ENCODE results near the gene HLA-F.

HLA-F gene

DNA sequence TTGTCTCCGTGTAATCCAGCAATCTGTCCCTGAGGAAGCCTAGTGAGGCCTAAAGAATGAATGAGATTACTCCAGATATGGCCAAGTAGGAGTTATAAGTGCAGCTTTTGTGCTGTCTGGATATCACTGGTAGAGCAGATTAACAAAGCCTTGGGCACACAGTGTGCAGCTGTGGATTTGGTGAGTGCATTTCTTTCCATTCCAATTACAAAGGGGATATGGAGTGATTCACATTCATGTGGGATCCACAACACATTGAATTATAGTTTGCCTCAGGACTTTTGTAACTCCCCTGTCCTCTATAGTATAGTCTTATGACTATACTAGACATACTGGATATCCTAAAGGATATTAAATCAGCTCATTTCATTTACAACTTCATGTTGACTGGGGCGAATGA is 47.1 kb downstream of the HLA-F start:
- no peak for DNase-seq
- H3K27ac ChIP-seq (ENCODE audit: low read length), result no peak overlapping the region
- TF ChIP-seq, protein P1, sequence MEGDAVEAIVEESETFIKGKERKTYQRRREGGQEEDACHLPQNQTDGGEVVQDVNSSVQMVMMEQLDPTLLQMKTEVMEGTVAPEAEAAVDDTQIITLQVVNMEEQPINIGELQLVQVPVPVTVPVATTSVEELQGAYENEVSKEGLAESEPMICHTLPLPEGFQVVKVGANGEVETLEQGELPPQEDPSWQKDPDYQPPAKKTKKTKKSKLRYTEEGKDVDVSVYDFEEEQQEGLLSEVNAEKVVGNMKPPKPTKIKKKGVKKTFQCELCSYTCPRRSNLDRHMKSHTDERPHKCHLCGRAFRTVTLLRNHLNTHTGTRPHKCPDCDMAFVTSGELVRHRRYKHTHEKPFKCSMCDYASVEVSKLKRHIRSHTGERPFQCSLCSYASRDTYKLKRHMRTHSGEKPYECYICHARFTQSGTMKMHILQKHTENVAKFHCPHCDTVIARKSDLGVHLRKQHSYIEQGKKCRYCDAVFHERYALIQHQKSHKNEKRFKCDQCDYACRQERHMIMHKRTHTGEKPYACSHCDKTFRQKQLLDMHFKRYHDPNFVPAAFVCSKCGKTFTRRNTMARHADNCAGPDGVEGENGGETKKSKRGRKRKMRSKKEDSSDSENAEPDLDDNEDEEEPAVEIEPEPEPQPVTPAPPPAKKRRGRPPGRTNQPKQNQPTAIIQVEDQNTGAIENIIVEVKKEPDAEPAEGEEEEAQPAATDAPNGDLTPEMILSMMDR (IDR thresholded peaks at IDR 0.05; ENCODE audit: borderline replicate concordance, extremely low read depth, low read length, poor library complexity, severe bottlenecking), result no peak
- no peak for TF ChIP-seq EZH2 (IDR thresholded peaks at IDR 0.05; ENCODE audit: borderline replicate concordance, low read depth, low read length, severe bottlenecking)
- ATAC-seq (ENCODE audit: insufficient read depth, low read depth), result no peak
- H3K9me3 ChIP-seq (ENCODE audit: insufficient read depth, low read length, severe bottlenecking), result no peaks in the 10 kb centered on the region
- H3K4me3 ChIP-seq (ENCODE audit: low read depth in 1 of 2, low read length in 2 of 2), result no peak overlapping the region
- no peak overlapping the region for H2AFZ ChIP-seq (ENCODE audit: low read depth, low read length)
- H3K79me2 ChIP-seq (ENCODE audit: insufficient read depth, low read length), result no peaks in the 10 kb centered on the region
- no peak overlapping the region for H3K9ac ChIP-seq (ENCODE audit: low read depth, low read length)
- no peaks in the 10 kb centered on the region for H3K36me3 ChIP-seq (ENCODE audit: insufficient read depth, low read length)
- H4K20me1 ChIP-seq (ENCODE audit: insufficient read depth, low read length), result no peaks in the 10 kb centered on the region
- H3K4me2 ChIP-seq (ENCODE audit: insufficient read depth, low read length), result no peak overlapping the region
- no peaks in the 10 kb centered on the region for H3K4me1 ChIP-seq (ENCODE audit: insufficient read depth, low read length)
- peaks cover 24% of the 10 kb centered on the region for H3K27me3 ChIP-seq (ENCODE audit: insufficient read depth, low read length, poor library complexity)

DNA sequence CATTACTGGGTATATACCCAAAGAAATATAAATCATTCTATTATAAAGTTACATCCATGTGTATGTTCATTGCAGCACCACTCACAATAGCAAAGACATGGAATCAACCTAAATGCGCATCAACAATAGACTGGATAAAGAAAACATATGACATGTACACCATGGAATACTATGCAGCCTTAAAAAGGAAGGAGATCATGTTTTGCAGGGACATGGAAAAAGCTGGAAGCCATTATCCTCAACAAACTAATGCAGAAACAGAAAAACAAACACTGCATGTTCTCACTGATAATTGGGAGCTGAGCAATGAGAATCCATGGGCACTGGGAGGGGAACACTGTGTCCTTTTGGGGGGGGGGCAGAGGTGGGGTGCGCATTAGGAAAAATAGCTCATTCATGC is 53.5 kb downstream of the HLA-F start:
- DNase-seq, result no peak
- Histone ChIP-seq H2AFZ (ENCODE audit: low read depth, low read length) (no peak overlapping the region), H3K36me3 (ENCODE audit: insufficient read depth, low read length) (no peaks in the 10 kb centered on the region), H3K4me2 (ENCODE audit: insufficient read depth, low read length) (no peak overlapping the region), H3K27ac (ENCODE audit: low read length) (no peak overlapping the region), H3K4me3 (ENCODE audit: low read depth in 1 of 2, low read length in 2 of 2) (no peak overlapping the region), H3K4me1 (ENCODE audit: insufficient read depth, low read length) (no peaks in the 10 kb centered on the region), H3K9ac (ENCODE audit: low read depth, low read length) (no peak overlapping the region), H3K27me3 (ENCODE audit: insufficient read depth, low read length, poor library complexity) (peaks cover 21% of the 10 kb centered on the region), H4K20me1 (ENCODE audit: insufficient read depth, low read length) (no peaks in the 10 kb centered on the region), H3K9me3 (ENCODE audit: insufficient read depth, low read length, severe bottlenecking) (no peaks in the 10 kb centered on the region), H3K79me2 (ENCODE audit: insufficient read depth, low read length) (no peaks in the 10 kb centered on the region)
- no peak for ATAC-seq (ENCODE audit: insufficient read depth, low read depth)
- TF ChIP-seq, protein P1 (IDR thresholded peaks at IDR 0.05; ENCODE audit: borderline replicate concordance, extremely low read depth, low read length, poor library complexity, severe bottlenecking), result no peak
- TF ChIP-seq EZH2 (IDR thresholded peaks at IDR 0.05; ENCODE audit: borderline replicate concordance, low read depth, low read length, severe bottlenecking), result no peak

All from DND-41 (cell line).